ENCODE measurements around the gene ADSS1.
A peak's percentile ranks its signal among the peaks of the same experiment; 100 is the strongest.

Gene ADSS1

DNA sequence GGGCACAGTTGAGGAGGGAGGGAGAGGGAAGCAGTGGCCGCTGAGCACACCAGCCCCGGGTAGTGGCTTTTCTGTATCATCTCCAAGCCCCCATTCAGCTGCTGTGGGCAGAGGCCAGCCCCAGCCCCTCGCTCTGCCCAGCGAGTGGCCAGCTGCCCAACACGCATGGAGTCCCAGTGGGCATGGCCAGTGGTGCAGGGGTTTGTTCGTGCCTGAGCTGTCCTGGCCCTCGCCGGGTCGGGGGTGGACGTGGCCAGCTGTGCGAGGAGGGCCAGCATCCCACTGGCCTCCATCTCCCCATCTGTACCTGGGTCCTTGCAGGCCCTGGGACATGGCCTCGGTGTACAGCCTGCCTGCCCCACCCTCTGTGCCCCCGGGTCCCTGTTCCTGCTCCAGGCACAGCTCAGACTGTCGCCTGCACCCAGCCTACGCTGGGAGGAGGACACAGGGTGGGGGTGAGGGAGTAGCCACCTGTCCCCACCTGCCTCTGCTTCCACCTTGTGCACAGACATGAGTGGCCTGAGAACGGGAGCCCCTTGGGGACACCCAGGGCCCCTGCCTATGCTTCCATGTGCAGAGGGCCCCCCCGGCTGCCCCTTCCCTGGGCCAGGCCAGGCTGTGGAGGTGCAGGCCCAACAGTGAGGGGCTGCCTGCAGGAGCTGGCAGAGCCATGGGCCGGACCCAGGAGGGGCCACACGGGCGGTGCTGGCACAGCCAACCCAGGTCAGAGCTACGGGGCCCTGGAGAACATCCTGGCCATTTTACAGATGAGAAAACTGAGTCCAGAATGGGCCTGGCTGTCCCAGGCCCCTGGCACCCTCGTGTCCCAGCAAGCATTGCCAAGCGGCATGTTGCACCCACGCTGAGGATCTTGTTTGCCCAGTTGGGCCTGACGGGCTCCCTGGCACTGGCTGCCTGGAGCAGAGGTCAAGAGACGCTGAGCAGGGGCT is 30.3 kb upstream of the ADSS1 start:
- Mint-ChIP-seq H3K4me1 (peaks cover 55% of the 10 kb centered on the region), H3K27ac (peak overlapping the region; percentile 30), H3K27me3 (no peaks in the 10 kb centered on the region), H3K4me3 (peak overlapping the region; percentile 63), H3K9me3 (no peaks in the 10 kb centered on the region), H3K36me3 (no peaks in the 10 kb centered on the region)

DNA sequence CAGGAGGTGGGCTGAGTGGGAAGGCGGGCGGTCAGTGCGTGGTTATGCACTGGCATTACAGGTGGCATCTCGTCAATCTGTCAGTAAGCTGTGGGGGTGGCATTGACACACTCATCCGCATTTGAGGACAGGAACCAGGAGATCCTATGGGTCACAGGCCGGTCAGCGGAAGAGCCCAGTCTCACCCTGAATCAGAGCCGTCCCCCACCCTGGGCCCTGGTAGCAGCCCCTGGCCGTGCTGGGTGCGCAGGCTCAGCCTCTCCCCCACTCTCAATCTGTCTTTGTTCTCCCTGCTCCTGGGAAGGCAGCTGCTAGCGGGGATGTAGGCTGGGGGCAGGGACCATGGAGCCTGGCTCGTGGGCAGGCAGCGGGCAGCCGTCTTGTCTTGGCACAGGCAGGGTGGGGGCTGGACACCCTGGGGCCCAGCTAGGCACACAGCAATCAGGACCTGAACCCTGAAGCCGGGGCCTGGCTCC is 29.5 kb upstream of the ADSS1 start:
- no peaks in the 10 kb centered on the region for H3K27me3 Mint-ChIP-seq
- H3K9me3 Mint-ChIP-seq = no peaks in the 10 kb centered on the region
- peak overlapping the region; percentile 86 for H3K27ac Mint-ChIP-seq
- peak overlapping the region; percentile 63 for H3K4me3 Mint-ChIP-seq
- no peaks in the 10 kb centered on the region for H3K36me3 Mint-ChIP-seq
- H3K4me1 Mint-ChIP-seq = peaks cover 55% of the 10 kb centered on the region

- H3K4me1 Mint-ChIP-seq = peaks cover 55% of the 10 kb centered on the region
- peak overlapping the region; percentile 63 for H3K4me3 Mint-ChIP-seq
- no peaks in the 10 kb centered on the region for H3K36me3 Mint-ChIP-seq
- H3K9me3 Mint-ChIP-seq = no peaks in the 10 kb centered on the region
- no peaks in the 10 kb centered on the region for H3K27me3 Mint-ChIP-seq
- peak overlapping the region; percentile 92 for H3K27ac Mint-ChIP-seq
Observed at GRCh38 chr14:104694991-104695659, 28.9 kb upstream of the ADSS1 start.

- Mint-ChIP-seq H3K4me1 (peaks cover 54% of the 10 kb centered on the region), H3K9me3 (no peaks in the 10 kb centered on the region), H3K27ac (peak overlapping the region; percentile 92), H3K27me3 (no peaks in the 10 kb centered on the region), H3K36me3 (no peaks in the 10 kb centered on the region), H3K4me3 (peak overlapping the region; percentile 61)
Observed at GRCh38 chr14:104695660-104696000, 28.4 kb upstream of the ADSS1 start.

GRCh38 chr14:104696671-104697316 is 27.2 kb upstream of the ADSS1 start:
- no peaks in the 10 kb centered on the region for H3K9me3 Mint-ChIP-seq
- no peaks in the 10 kb centered on the region for H3K27me3 Mint-ChIP-seq
- H3K36me3 Mint-ChIP-seq = no peaks in the 10 kb centered on the region
- H3K4me1 Mint-ChIP-seq = peaks cover 45% of the 10 kb centered on the region
- no peak overlapping the region for H3K4me3 Mint-ChIP-seq
- H3K27ac Mint-ChIP-seq = no peak overlapping the region

DNA sequence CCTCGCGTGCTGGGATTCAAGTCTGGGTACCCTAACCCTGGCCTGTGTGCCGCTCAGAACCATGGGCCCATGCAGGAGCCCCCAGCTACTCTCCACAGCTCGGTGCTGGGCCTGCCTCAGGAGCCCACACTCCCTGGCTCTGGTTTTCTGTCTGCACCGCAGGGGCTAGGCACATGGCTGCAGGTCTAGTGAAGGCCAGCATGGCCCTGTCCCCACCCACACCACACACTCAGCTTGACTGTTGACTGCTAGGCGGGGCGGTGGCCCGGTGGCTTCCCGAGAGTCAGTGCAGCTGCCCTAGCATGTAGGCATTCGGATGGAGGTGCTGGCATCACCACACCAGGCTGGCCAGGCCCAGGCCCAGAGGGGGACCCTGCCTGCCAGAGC is 26.7 kb upstream of the ADSS1 start:
- Mint-ChIP-seq H3K36me3 (no peaks in the 10 kb centered on the region), H3K27me3 (no peaks in the 10 kb centered on the region), H3K4me3 (no peak overlapping the region), H3K9me3 (no peaks in the 10 kb centered on the region), H3K27ac (no peak overlapping the region), H3K4me1 (peaks cover 41% of the 10 kb centered on the region)

GRCh38 chr14:104697892-104698583 is 26.0 kb upstream of the ADSS1 start:
- no peaks in the 10 kb centered on the region for H3K27me3 Mint-ChIP-seq
- H3K4me1 Mint-ChIP-seq = peaks cover 36% of the 10 kb centered on the region
- H3K36me3 Mint-ChIP-seq = no peaks in the 10 kb centered on the region
- no peak overlapping the region for H3K4me3 Mint-ChIP-seq
- H3K9me3 Mint-ChIP-seq = no peaks in the 10 kb centered on the region
- H3K27ac Mint-ChIP-seq = peak overlapping the region; percentile 62

DNA sequence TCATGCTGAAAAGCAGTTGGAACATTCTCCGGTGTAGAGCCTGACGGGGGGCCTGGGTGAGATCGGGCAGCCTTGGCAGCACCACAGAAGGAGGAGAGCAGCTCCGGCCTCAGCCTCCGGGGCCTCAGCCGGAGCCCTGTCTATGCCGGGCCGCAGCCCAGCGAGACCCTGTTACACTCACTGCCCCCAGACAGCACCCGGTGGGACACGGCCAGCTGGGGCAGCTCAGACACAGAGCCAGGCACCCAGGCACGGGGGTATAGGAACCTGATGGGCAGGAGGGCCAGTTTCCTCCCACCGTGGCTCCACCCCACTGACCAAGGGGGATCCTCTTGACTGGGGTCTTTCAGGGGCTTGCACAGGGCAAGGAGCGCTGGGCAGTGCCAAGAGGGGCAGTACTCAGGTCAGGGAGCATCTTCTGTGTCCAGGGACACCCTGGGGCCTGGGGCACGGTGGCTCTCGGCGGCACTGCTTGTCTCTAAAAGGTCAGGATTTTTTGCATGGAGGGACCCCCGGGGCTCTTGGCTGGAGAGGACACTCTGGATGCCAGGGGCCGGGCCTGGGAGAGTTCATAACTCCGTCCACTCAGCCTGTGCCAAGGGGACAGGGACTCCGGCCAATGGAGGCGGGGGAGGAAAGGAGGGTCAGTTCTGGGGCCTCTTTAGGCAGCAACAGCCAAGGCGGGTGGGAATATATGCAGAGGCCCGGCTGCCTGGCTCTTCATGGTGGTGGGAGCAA is 25.2 kb upstream of the ADSS1 start:
- no peaks in the 10 kb centered on the region for H3K9me3 Mint-ChIP-seq
- no peaks in the 10 kb centered on the region for H3K36me3 Mint-ChIP-seq
- peaks cover 32% of the 10 kb centered on the region for H3K4me1 Mint-ChIP-seq
- H3K27ac Mint-ChIP-seq = no peak overlapping the region
- H3K27me3 Mint-ChIP-seq = no peaks in the 10 kb centered on the region
- H3K4me3 Mint-ChIP-seq = no peak overlapping the region

- no peak overlapping the region for H3K27ac Mint-ChIP-seq
- no peaks in the 10 kb centered on the region for H3K27me3 Mint-ChIP-seq
- no peaks in the 10 kb centered on the region for H3K36me3 Mint-ChIP-seq
- no peaks in the 10 kb centered on the region for H3K9me3 Mint-ChIP-seq
- H3K4me3 Mint-ChIP-seq = no peak overlapping the region
- peaks cover 29% of the 10 kb centered on the region for H3K4me1 Mint-ChIP-seq
Observed at GRCh38 chr14:104699426-104699748, 24.6 kb upstream of the ADSS1 start.

- no peaks in the 10 kb centered on the region for H3K27me3 Mint-ChIP-seq
- H3K36me3 Mint-ChIP-seq = no peaks in the 10 kb centered on the region
- no peak overlapping the region for H3K4me3 Mint-ChIP-seq
- no peaks in the 10 kb centered on the region for H3K9me3 Mint-ChIP-seq
- H3K4me1 Mint-ChIP-seq = peaks cover 20% of the 10 kb centered on the region
- no peak overlapping the region for H3K27ac Mint-ChIP-seq
Observed at GRCh38 chr14:104700225-104700651, 23.8 kb upstream of the ADSS1 start.

GRCh38 chr14:104700747-104701217 is 23.2 kb upstream of the ADSS1 start:
- Mint-ChIP-seq H3K27me3 (no peaks in the 10 kb centered on the region), H3K9me3 (no peaks in the 10 kb centered on the region), H3K4me1 (peaks cover 15% of the 10 kb centered on the region), H3K27ac (no peak overlapping the region), H3K36me3 (no peaks in the 10 kb centered on the region), H3K4me3 (no peak overlapping the region)

DNA sequence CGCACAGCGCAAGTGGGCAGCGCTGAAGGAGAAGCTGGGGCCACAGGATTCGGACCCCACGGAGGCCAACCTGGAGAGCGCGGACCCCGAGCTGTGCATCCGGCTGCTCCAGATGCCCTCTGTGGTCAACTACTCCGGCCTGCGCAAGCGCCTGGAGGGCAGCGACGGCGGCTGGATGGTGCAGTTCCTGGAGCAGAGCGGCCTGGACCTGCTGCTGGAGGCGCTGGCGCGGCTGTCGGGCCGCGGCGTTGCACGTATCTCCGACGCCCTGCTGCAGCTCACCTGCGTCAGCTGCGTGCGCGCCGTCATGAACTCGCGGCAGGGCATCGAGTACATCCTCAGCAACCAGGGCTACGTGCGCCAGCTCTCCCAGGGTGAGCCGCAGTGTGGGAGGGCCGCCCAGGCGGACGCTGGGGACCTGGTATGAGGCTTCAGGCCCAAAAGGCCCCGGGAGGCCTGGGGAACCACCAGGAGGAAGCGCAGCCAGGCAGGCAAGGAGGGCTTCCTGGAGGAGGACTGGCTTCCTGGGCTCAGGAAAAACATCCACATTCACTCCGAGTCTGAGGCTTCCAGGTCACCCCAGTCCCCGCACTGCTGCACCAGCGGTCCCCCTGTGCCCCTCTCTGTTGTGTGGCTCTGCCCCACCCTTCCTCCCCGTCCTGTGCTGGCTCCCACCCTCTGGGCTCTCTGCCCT is 22.5 kb upstream of the ADSS1 start:
- peaks cover 11% of the 10 kb centered on the region for H3K4me1 Mint-ChIP-seq
- no peaks in the 10 kb centered on the region for H3K27me3 Mint-ChIP-seq
- H3K27ac Mint-ChIP-seq = no peak overlapping the region
- H3K4me3 Mint-ChIP-seq = no peak overlapping the region
- H3K9me3 Mint-ChIP-seq = no peaks in the 10 kb centered on the region
- H3K36me3 Mint-ChIP-seq = no peaks in the 10 kb centered on the region

DNA sequence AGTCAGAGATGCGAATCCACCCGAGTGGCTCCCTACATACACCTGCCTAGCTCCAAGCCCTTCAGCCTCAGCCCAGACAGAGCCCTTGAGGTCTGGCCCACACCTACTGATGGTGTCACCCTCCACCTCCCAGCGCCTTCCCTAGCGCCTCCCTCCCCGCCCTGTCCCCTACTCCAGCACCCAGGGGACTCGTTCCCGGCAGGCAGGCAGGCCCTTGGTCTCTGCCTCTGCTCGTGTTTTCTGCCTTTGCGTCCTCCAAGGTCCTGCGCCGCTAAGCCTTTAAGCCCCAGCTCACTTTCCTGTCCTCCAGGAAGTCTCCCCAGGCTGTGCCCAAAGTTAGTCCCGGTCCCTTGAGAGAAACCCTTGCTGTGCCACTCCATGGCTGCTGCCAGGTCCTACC is 21.9 kb upstream of the ADSS1 start:
- Mint-ChIP-seq H3K27me3 (no peaks in the 10 kb centered on the region), H3K9me3 (no peaks in the 10 kb centered on the region), H3K4me1 (peaks cover 11% of the 10 kb centered on the region), H3K36me3 (no peaks in the 10 kb centered on the region), H3K4me3 (no peak overlapping the region), H3K27ac (no peak overlapping the region)

DNA sequence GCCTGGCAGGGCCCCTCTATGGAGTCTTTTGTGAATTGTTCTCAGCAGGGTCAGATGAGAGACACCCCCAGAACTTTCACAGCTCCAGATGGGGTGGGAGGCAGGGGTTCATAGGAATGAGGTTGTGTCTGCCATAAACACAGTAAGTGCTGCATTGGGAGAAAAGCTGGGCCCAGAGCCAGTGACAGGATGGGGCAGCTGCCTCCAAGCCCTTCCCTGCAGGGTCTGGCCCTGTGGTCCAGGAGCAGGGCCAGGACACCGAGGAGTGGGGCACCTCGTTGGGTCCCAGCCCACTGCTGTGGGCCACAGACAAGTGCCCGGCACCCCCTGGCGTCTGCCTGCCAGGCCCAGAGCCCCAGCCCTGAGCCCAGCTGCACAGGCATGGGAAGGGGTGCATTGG is 21.4 kb upstream of the ADSS1 start:
- no peak overlapping the region for H3K27ac Mint-ChIP-seq
- H3K36me3 Mint-ChIP-seq = no peaks in the 10 kb centered on the region
- peaks cover 7% of the 10 kb centered on the region for H3K4me1 Mint-ChIP-seq
- H3K27me3 Mint-ChIP-seq = no peaks in the 10 kb centered on the region
- no peaks in the 10 kb centered on the region for H3K9me3 Mint-ChIP-seq
- no peak overlapping the region for H3K4me3 Mint-ChIP-seq

Data from activated naive CD4-positive, alpha-beta T cell treated with anti-CD3 and anti-CD28 coated beads, Interleukin-2, amount 50 U/mL, for 24 hours (primary cell).